IMR-90 (cell line): ENCODE data around the gene CCDC182. TPM values are rescaled to one million over a fixed set of nuclear protein-coding genes. Genes with fewer than 3 reads are reported as not detected.

ENCODE experiments used
- ATAC-seq: fragments of 200-7000 bp; cut with Tn5 transposase; 2 replicates; pipeline ENCODE4 v1.9.1; 2020; ENCODE audit warnings: low read depth, mild to moderate bottlenecking, moderate library complexity
- BruUV-seq: library from RNA; stranded (reverse); fragments of 400-500 nt; replicated peaks from 2 replicates; lab custom pipeline; 2021; lab: Mats Ljungman, UMichigan
- CTCF ChIA-PET: fragments of 300-600 bp; formaldehyde crosslinking; extraction: SDS; loops from one replicate; lab custom pipeline; 2021; ENCODE audit warnings: antibody characterized with exemption; lab: Yijun Ruan, JAX
- POLR2A ChIA-PET: fragments of 300-600 bp; sonication (Branson Sonifier 250); formaldehyde crosslinking; loops from one replicate; lab custom pipeline; 2022; ENCODE audit warnings: antibody characterized with exemption; ENCODE audit not compliant: unreplicated experiment; lab: Charles Lee
- DNase-seq: peaks from one replicate; pipeline ENCODE4 v3.0.0; 2013
- H2AFZ ChIP-seq: replicated peaks from 2 replicates; pipeline ENCODE3; 2013; ENCODE audit warnings: low read length, mild to moderate bottlenecking; ENCODE audit not compliant: poor library complexity
- H2AK5ac ChIP-seq: 2 replicates; pipeline ENCODE4 v1.6.1; 2013; ENCODE audit warnings: low read depth, low read length, inconsistent platforms
- H2AK9ac ChIP-seq: replicated peaks from 2 replicates; pipeline ENCODE3; 2013; ENCODE audit warnings: mild to moderate bottlenecking, low read depth, low read length, moderate library complexity; ENCODE audit not compliant: poor library complexity
- H2BK120ac ChIP-seq: 2 replicates; pipeline ENCODE4 v1.6.1; 2013; ENCODE audit warnings: low read depth, low read length, inconsistent platforms
- H2BK15ac ChIP-seq: 3 replicates; pipeline ENCODE4 v1.6.1; 2013; ENCODE audit warnings: low read depth, low read length, inconsistent platforms
- H2BK20ac ChIP-seq: 2 replicates; pipeline ENCODE4 v1.6.1; 2013; ENCODE audit warnings: low read depth, mild to moderate bottlenecking, inconsistent platforms, low read length, moderate library complexity
- H2BK5ac ChIP-seq: 2 replicates; pipeline ENCODE4 v1.6.1; 2013; ENCODE audit warnings: mild to moderate bottlenecking, low read depth, low read length, inconsistent platforms; ENCODE audit not compliant: poor library complexity, severe bottlenecking
- H3K14ac ChIP-seq: replicated peaks from 2 replicates; pipeline ENCODE4 v1.6.1; 2013; ENCODE audit warnings: low read depth, low read length, inconsistent platforms
- H3K18ac ChIP-seq: 2 replicates; pipeline ENCODE4 v1.6.1; 2013; ENCODE audit warnings: low read depth, low read length, control low read depth
- H3K23ac ChIP-seq: 2 replicates; pipeline ENCODE4 v1.6.1; 2013; ENCODE audit warnings: low read depth, low read length, inconsistent platforms
- H3K27ac ChIP-seq: 2 replicates; pipeline ENCODE4 v1.5.1; 2013; ENCODE audit warnings: mild to moderate bottlenecking, control low read depth, low read length; ENCODE audit not compliant: insufficient read depth
- H3K27me3 ChIP-seq: 2 replicates; pipeline ENCODE4 v1.6.1; 2013; ENCODE audit warnings: low read length; ENCODE audit not compliant: control insufficient read depth, insufficient read depth
- H3K36me3 ChIP-seq: 2 replicates; pipeline ENCODE4 v1.6.1; 2013; ENCODE audit warnings: low read length, mixed read lengths; ENCODE audit not compliant: control insufficient read depth, insufficient read depth
- H3K4ac ChIP-seq: 2 replicates; pipeline ENCODE4 v1.6.1; 2013; ENCODE audit warnings: low read depth, low read length, inconsistent platforms
- H3K4me1 ChIP-seq: 2 replicates; pipeline ENCODE4 v1.6.1; 2013; ENCODE audit warnings: low read length, mixed read lengths; ENCODE audit not compliant: control insufficient read depth, insufficient read depth
- H3K4me2 ChIP-seq: 2 replicates; pipeline ENCODE4 v1.6.1; 2013; ENCODE audit warnings: low read depth, mild to moderate bottlenecking, control low read depth, low read length, moderate library complexity
- H3K4me3 ChIP-seq: 2 replicates; pipeline ENCODE4 v1.5.1; 2013; ENCODE audit warnings: low read depth, mild to moderate bottlenecking, control low read depth, low read length, moderate library complexity; ENCODE audit not compliant: insufficient read depth
- H3K56ac ChIP-seq: 2 replicates; pipeline ENCODE4 v1.6.1; 2013; ENCODE audit warnings: low read length, inconsistent platforms; ENCODE audit not compliant: insufficient read depth; ENCODE audit errors: extremely low read depth
- H3K79me1 ChIP-seq, 2 experiments: 2 replicates each; pipeline ENCODE4 v1.6.1; 2013; ENCODE audit warnings: low read length in 2 of 2, inconsistent platforms in 1 of 2, low read depth in 1 of 2
- H3K9ac ChIP-seq: 2 replicates; pipeline ENCODE4 v1.6.1; 2013; ENCODE audit warnings: low read depth, low read length, control low read depth
- H3K9me1 ChIP-seq: 2 replicates; pipeline ENCODE4 v1.6.1; 2013; ENCODE audit warnings: low read length, inconsistent platforms; ENCODE audit not compliant: insufficient read depth
- H3K9me3 ChIP-seq: 2 replicates; pipeline ENCODE4 v1.6.1; 2013; ENCODE audit warnings: low read length; ENCODE audit not compliant: control insufficient read depth, insufficient read depth
- H4K20me1 ChIP-seq: 2 replicates; pipeline ENCODE4 v1.6.1; 2013; ENCODE audit warnings: low read length, inconsistent platforms; ENCODE audit not compliant: insufficient read depth
- H4K5ac ChIP-seq: 2 replicates; pipeline ENCODE4 v1.6.1; 2013; ENCODE audit warnings: mild to moderate bottlenecking, low read depth, low read length, control low read depth
- H4K8ac ChIP-seq, 2 experiments: 2 replicates each; pipeline ENCODE4 v1.6.1; 2013; ENCODE audit warnings: low read depth in 2 of 2, low read length in 2 of 2, control low read depth in 1 of 2, inconsistent platforms in 1 of 2
- H4K91ac ChIP-seq: 2 replicates; pipeline ENCODE4 v1.6.1; 2013; ENCODE audit warnings: low read depth, low read length, inconsistent platforms; ENCODE audit not compliant: insufficient read depth
- ELK1 ChIP-seq: fragments of 150-350 bp; IDR thresholded peaks from 2 replicates; pipeline ENCODE4 v1.6.1; 2016; ENCODE audit warnings: low read depth, mild to moderate bottlenecking, low read length, moderate library complexity, borderline replicate concordance
- FOS ChIP-seq: fragments of 150-350 bp; IDR thresholded peaks from 2 replicates; pipeline ENCODE4 v1.6.1; 2016; ENCODE audit warnings: low read depth, low read length
- NFE2L2 ChIP-seq: fragments of 150-350 bp; IDR thresholded peaks from 2 replicates; pipeline ENCODE4 v1.6.1; 2016; ENCODE audit warnings: low read depth, mild to moderate bottlenecking, low read length
- RAD21 ChIP-seq: IDR thresholded peaks from 2 replicates; pipeline ENCODE4 v1.6.1; 2012; ENCODE audit warnings: low read length, improper control_type of control experiment
- RFX5 ChIP-seq: IDR thresholded peaks from 2 replicates; pipeline ENCODE4 v1.8.0; 2012; ENCODE audit warnings: low read depth, mild to moderate bottlenecking, low read length, moderate library complexity
- WGBS, 2 experiments: methylation state at CpG; one replicate each; pipeline versions ENCODE4 v1.1.5 to v1.1.7; 2013; ENCODE audit warnings: missing lambda C conversion rate in 2 of 2; ENCODE audit not compliant: insufficient read length in 1 of 2; ENCODE audit errors: extremely low coverage in 2 of 2; 5-methylcytosine and 5-hydroxymethylcytosine counted together
- dilution Hi-C: fragments of 300-500 bp; cut with HindIII; formaldehyde crosslinking; loops from one replicate; pipeline ENCODE4 v1.14.3; 2018; ENCODE audit warnings: low sequenced_read_pairs; ENCODE audit not compliant: unreplicated experiment
- in situ Hi-C: fragments of 300-500 bp; cut with MboI; formaldehyde crosslinking; loops from 3 replicates; pipeline ENCODE4 v1.14.3; 2019; ENCODE audit warnings: low sequenced_read_pairs, inconsistent platforms, mixed read lengths
- intact Hi-C: fragments of 100-400 bp; cut with micrococcal nuclease; formaldehyde crosslinking; loops from 2 replicates; pipeline ENCODE4 v1.10.0; 2022
- polyA plus RNA-seq, 3 experiments: library from polyadenylated mRNA; depleted of rRNA; stranded (reverse); fragments of >200 nt; gene quantifications; 2 replicates each; pipeline ENCODE4 v1.2.3, GENCODE V29; 2012; ENCODE audit warnings: low replicate concordance in 1 of 3
- total RNA-seq: library from RNA; depleted of rRNA; stranded (reverse); fragments of >200 nt; gene quantifications from 2 replicates; pipeline ENCODE4 v1.2.3, GENCODE V29; 2012

CCDC182 gene
- total and polyA plus RNA-seq, 2 of the 4 experiments (the other 2 are of a cell fraction) = not detected

- intact Hi-C loops = no loop called here
- Histone ChIP-seq H3K36me3 (no peaks in the 10 kb centered on the region), H3K4me3 (no peak overlapping the region), H3K9me3 (no peaks in the 10 kb centered on the region), H4K20me1 (no peaks in the 10 kb centered on the region), H4K5ac (no peak overlapping the region), H2BK5ac (no peak overlapping the region), H3K4me1 (no peaks in the 10 kb centered on the region), H3K27me3 (peaks cover 27% of the 10 kb centered on the region), H3K4ac (no peak overlapping the region), H2BK15ac (no peak overlapping the region), H2AFZ (no peak overlapping the region), H2AK5ac (no peak overlapping the region), H3K23ac (no peak overlapping the region), H3K14ac (no peak overlapping the region), H3K4me2 (no peak overlapping the region), H3K9me1 (no peaks in the 10 kb centered on the region), H2AK9ac (no peak overlapping the region), H4K8ac (no peak overlapping the region), H3K9ac (no peak overlapping the region), H3K79me1 (no peaks in the 10 kb centered on the region), H3K56ac (no peak overlapping the region), H3K18ac (no peak overlapping the region), H4K91ac (no peak overlapping the region), H2BK120ac (no peak overlapping the region), H3K27ac (no peak overlapping the region), H2BK20ac (no peak overlapping the region)
- dilution Hi-C loops = no loop called here
- in situ Hi-C loops = no loop called here
- CTCF ChIA-PET = no interaction called here
- DNase-seq (no peak), ATAC-seq (no peak)
- POLR2A ChIA-PET = no interaction called here
- BruUV-seq = no TSS peak
- no peak for TF ChIP-seq RAD21
- no peak for TF ChIP-seq ELK1
- TF ChIP-seq RFX5 = no peak
- TF ChIP-seq FOS = no peak
- TF ChIP-seq NFE2L2 = no peak
- 64% methylated on average over 5 of the region's 13 CpGs; no CpG with 5 or more reads in 1 of the 2 experiments for WGBS, 2 experiments
These were observed 21.6 kb downstream of the CCDC182 start for GRCh38 chr17:57723427-57724025.
